Esophagus muscularis mucosa (tissue), 4 donors: ENCODE measurements around the gene DUSP19.

Experiments
- EP300 ChIP-seq: sonication (generic); formaldehyde crosslinking; IDR thresholded peaks from one replicate; pipeline ENCODE4 v1.6.1; 2017; ENCODE audit warnings: antibody characterized with exemption
- POLR2AphosphoS5 ChIP-seq, 2 donors: sonication (generic); formaldehyde crosslinking; IDR thresholded peaks; one replicate each; pipeline ENCODE4 v1.6.1; 2017; ENCODE audit warnings: antibody characterized with exemption in 2 of 2
- TF ChIP-seq, protein P1 (sequence below), 3 experiments: fragments of 200-600 bp in 2 of 3; fragments of 450-650 bp in 1 of 3; sonication (generic) in 2 of 3; IDR thresholded peaks; one replicate each; pipeline ENCODE4 v1.5.1; 2017 to 2019; ENCODE audit warnings: antibody characterized with exemption in 3 of 3, mild to moderate bottlenecking in 2 of 3, moderate library complexity in 1 of 3

DNA sequence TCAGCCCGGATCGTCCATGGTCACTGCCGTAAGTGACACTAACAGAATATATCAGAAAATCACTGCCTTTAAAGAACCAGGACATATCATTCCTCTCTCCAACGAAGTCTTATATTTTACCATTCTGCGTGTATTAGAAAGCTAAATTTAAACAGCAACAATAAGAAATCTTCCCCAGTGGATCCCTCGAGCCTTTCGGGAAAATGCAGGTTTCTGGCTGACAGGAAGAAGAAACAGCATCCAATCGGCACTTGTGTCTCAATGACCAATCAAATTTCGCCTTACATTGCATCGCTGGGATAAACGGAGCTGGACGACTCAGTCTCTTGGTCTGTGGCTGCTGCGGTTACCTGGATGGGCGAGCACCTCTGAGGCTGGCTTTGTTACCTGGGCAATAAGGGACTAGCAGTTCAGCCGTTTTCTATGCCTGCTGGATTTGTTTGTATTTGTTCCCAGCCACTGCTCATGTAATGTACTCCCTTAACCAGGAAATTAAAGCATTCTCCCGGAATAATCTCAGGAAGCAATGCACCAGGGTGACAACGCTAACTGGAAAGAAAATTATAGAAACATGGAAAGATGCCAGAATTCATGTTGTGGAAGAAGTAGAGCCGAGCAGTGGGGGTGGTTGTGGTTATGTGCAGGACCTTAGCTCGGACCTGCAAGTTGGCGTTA lies at the start of gene DUSP19:
- TF ChIP-seq POLR2AphosphoS5 (IDR thresholded peaks at IDR 0.05) (peak; percentile 93 to 97), EP300 (no peak)
- TF ChIP-seq, protein P1, sequence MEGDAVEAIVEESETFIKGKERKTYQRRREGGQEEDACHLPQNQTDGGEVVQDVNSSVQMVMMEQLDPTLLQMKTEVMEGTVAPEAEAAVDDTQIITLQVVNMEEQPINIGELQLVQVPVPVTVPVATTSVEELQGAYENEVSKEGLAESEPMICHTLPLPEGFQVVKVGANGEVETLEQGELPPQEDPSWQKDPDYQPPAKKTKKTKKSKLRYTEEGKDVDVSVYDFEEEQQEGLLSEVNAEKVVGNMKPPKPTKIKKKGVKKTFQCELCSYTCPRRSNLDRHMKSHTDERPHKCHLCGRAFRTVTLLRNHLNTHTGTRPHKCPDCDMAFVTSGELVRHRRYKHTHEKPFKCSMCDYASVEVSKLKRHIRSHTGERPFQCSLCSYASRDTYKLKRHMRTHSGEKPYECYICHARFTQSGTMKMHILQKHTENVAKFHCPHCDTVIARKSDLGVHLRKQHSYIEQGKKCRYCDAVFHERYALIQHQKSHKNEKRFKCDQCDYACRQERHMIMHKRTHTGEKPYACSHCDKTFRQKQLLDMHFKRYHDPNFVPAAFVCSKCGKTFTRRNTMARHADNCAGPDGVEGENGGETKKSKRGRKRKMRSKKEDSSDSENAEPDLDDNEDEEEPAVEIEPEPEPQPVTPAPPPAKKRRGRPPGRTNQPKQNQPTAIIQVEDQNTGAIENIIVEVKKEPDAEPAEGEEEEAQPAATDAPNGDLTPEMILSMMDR (IDR thresholded peaks at IDR 0.05), result no peak
